Measurements from ENCODE around the gene CORO2B.

Gene CORO2B

GRCh38 chr15:68615301-68615700 lies 36.5 kb downstream of the CORO2B start:
- no peak for TF ChIP-seq CTCF (IDR thresholded peaks at IDR 0.05)
- Histone ChIP-seq H3K27me3 (no peaks in the 10 kb centered on the region), H3K9me3 (no peaks in the 10 kb centered on the region), H3K27ac (no peak overlapping the region), H3K4me3 (ENCODE audit: low read depth in 1 of 2, low read length in 1 of 2) (no peak overlapping the region), H3K4me1 (ENCODE audit: control insufficient read depth in 1 of 2, insufficient read depth in 1 of 2, low read depth in 1 of 2, low read length in 1 of 2) (no peaks in the 10 kb centered on the region), H3K36me3 (no peaks in the 10 kb centered on the region)

GRCh38 chr15:68615811-68616210 lies 37.0 kb downstream of the CORO2B start:
- H3K36me3 ChIP-seq = no peaks in the 10 kb centered on the region
- H3K4me3 ChIP-seq (ENCODE audit: low read depth in 1 of 2, low read length in 1 of 2) = no peak overlapping the region
- TF ChIP-seq CTCF (IDR thresholded peaks at IDR 0.05) = no peak
- no peaks in the 10 kb centered on the region for H3K27me3 ChIP-seq
- no peak overlapping the region for H3K27ac ChIP-seq
- H3K9me3 ChIP-seq = no peaks in the 10 kb centered on the region
- H3K4me1 ChIP-seq (ENCODE audit: control insufficient read depth in 1 of 2, insufficient read depth in 1 of 2, low read depth in 1 of 2, low read length in 1 of 2) = no peaks in the 10 kb centered on the region

- H3K36me3 ChIP-seq = no peaks in the 10 kb centered on the region
- H3K27me3 ChIP-seq = no peaks in the 10 kb centered on the region
- no peak overlapping the region for H3K27ac ChIP-seq
- TF ChIP-seq CTCF (IDR thresholded peaks at IDR 0.05) = no peak
- no peak overlapping the region for H3K4me3 ChIP-seq (ENCODE audit: low read depth in 1 of 2, low read length in 1 of 2)
- H3K4me1 ChIP-seq (ENCODE audit: control insufficient read depth in 1 of 2, insufficient read depth in 1 of 2, low read depth in 1 of 2, low read length in 1 of 2) = no peaks in the 10 kb centered on the region
- no peaks in the 10 kb centered on the region for H3K9me3 ChIP-seq
Measured at GRCh38 chr15:68616397-68616796, 37.6 kb downstream of the CORO2B start.

DNA sequence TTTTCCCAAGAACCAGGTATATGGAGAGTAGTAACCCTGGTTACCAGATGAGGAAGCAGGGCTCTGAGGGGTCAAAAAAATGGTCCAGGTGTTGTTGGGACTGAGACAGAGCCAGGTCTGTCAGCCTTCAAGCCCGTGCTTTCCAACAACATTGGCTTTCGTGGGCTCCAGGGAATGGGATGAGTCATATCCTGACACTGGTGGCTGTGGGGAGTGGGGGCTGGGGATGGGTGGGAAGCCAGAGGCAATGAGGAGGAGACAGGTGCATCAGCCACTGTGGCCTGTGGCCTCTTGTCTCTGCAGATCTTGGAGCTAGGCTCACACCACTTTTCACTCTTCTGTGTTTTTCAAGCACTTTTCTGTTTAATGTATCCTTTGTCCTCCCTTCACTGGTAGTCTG lies 38.2 kb downstream of the CORO2B start:
- Histone ChIP-seq H3K36me3 (no peaks in the 10 kb centered on the region), H3K4me3 (ENCODE audit: low read depth in 1 of 2, low read length in 1 of 2) (no peak overlapping the region), H3K27me3 (no peaks in the 10 kb centered on the region), H3K4me1 (ENCODE audit: control insufficient read depth in 1 of 2, insufficient read depth in 1 of 2, low read depth in 1 of 2, low read length in 1 of 2) (no peaks in the 10 kb centered on the region), H3K27ac (no peak overlapping the region), H3K9me3 (no peaks in the 10 kb centered on the region)
- no peak for TF ChIP-seq CTCF (IDR thresholded peaks at IDR 0.05)

DNA sequence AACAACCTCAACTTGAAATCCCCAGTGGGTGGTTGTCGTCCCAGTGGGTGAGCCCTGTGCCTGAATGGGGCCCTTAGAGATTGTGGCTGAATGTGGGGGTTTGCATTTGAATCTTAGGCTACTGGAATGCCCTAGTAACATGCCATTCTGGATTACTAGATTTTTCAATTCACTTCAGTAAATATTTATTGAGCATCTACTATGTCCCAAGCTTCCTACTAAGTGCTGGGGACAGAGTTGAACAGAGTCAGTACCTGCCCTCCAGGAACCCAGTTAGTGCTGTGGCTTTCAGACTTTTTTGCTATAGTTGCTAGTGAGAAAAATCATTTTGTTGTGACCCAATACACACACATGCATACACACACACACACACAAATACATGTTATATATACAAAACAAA lies 39.0 kb downstream of the CORO2B start:
- no peaks in the 10 kb centered on the region for H3K9me3 ChIP-seq
- H3K36me3 ChIP-seq = no peaks in the 10 kb centered on the region
- TF ChIP-seq CTCF (IDR thresholded peaks at IDR 0.05) = no peak
- H3K4me1 ChIP-seq (ENCODE audit: control insufficient read depth in 1 of 2, insufficient read depth in 1 of 2, low read depth in 1 of 2, low read length in 1 of 2) = no peaks in the 10 kb centered on the region
- no peaks in the 10 kb centered on the region for H3K27me3 ChIP-seq
- no peak overlapping the region for H3K4me3 ChIP-seq (ENCODE audit: low read depth in 1 of 2, low read length in 1 of 2)
- no peak overlapping the region for H3K27ac ChIP-seq

GRCh38 chr15:68618394-68618793 lies 39.6 kb downstream of the CORO2B start:
- Histone ChIP-seq H3K4me1 (ENCODE audit: control insufficient read depth in 1 of 2, insufficient read depth in 1 of 2, low read depth in 1 of 2, low read length in 1 of 2) (no peaks in the 10 kb centered on the region), H3K27ac (no peak overlapping the region), H3K4me3 (ENCODE audit: low read depth in 1 of 2, low read length in 1 of 2) (no peak overlapping the region), H3K9me3 (no peaks in the 10 kb centered on the region), H3K36me3 (no peaks in the 10 kb centered on the region), H3K27me3 (no peaks in the 10 kb centered on the region)
- no peak for TF ChIP-seq CTCF (IDR thresholded peaks at IDR 0.05)
